Activated naive CD4-positive, alpha-beta T cell treated with anti-CD3 and anti-CD28 coated beads, Interleukin-2, amount 50 U/mL, for 16 hours (primary cell): ENCODE results near the gene TMEM25.
A peak's percentile ranks its signal among the peaks of the same experiment; 100 is the strongest.
"Not testable (repeated sequence)": the region's sequence is repeated elsewhere in the genome, so short reads cannot be mapped to it uniquely, and the experiment has no call there.

Source experiments
- DNase-seq: peaks from one replicate; pipeline ENCODE4 v3.0.0-alpha.2; 2020

TMEM25 gene

GRCh38 chr11:118530683-118531596 lies at the start of gene TMEM25:
Gene TMEM25 (plus strand): TSS chr11:118531192. CDS start chr11:118531802, 610 bp downstream.
- DNase-seq, result peak; percentile 86

DNA sequence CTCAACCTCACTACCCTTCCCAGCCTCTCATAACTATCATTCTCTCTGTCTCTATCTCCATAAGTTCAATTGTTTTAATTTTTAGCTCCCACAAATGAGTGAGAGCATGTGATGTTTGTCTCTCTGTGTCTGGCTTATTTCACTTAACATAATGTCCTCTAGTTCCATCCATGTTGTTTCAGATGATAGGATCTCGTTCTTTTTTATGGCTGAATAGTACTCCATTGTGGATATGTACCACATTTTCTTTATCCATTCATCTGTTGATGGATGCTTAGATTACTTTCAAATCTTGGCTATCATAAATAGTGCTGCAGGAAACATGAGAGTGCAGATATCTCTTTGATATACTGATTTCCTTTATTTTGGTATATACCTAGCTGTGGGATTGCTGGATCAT lies 49.8 kb upstream of the TMEM25 start:
- not testable (repeated sequence) for DNase-seq

GRCh38 chr11:118484405-118484804 lies 46.6 kb upstream of the TMEM25 start:
- no peak for DNase-seq

DNA sequence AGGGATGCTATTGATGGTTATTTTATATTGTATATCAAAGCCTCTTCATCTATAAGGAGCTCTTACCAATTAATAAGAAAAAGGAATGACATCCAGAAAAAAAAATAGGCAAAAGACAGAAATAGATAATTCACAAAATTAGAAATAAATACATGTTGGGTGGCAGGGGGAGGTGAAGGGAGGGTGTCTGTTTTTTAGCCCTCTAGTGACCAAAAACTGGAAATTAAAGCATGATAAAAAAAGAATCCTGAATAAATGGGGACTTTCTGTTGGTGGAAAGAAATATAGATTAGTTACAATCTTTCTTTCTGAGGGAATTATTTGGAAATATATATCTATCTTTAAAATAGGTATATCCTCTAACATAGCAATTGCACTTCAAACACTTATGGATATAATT lies 45.7 kb upstream of the TMEM25 start:
- DNase-seq, result no peak

DNA sequence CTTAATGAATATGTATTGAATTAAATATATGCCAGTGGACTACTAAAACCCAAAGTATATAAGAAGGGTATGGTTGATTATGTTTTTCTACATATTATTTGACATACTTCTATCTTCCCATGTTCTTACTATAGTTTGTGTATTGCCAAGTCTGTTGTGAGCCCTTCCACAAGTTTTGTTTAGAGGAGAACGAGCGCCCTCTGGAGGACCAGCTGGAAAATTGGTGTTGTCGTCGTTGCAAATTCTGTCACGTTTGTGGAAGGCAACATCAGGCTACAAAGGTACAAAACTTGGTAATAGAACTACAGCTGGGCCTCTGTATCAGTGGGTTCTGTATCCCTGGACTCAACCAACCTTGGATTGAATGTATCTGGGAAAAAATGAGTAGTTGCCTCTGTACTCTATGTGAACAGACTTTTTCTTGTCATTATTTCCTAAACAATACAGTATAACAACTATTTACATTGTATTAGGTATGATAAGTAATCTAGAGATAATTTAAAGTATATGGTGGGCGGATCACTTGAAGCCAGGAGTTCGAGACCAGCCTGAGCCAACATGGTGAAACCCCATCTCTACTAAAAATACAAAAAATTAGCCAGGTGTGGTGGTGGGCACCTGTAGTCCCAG lies 42.4 kb upstream of the TMEM25 start:
- peak; percentile 78 for DNase-seq

- no peak for DNase-seq
Measured at GRCh38 chr11:118491041-118491440, 40.0 kb upstream of the TMEM25 start.

DNA sequence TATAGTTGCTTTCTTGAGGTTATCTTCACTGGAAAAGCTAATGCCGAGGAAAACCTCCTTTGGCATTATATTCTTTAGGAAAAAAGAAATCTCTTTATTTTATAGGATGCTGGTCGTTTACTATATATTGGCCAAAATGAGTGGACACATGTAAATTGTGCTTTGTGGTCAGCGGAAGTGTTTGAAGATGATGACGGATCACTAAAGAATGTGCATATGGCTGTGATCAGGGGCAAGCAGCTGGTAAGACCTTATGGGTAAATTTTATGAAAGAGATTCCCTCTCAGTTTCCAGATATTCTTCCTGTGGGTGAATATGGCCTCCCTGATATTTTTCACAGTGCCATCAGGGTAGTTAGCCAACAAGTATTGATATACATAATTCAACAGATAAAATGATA lies 33.2 kb upstream of the TMEM25 start:
- no peak for DNase-seq

GRCh38 chr11:118503216-118503615 lies 27.8 kb upstream of the TMEM25 start:
- no peak for DNase-seq

DNA sequence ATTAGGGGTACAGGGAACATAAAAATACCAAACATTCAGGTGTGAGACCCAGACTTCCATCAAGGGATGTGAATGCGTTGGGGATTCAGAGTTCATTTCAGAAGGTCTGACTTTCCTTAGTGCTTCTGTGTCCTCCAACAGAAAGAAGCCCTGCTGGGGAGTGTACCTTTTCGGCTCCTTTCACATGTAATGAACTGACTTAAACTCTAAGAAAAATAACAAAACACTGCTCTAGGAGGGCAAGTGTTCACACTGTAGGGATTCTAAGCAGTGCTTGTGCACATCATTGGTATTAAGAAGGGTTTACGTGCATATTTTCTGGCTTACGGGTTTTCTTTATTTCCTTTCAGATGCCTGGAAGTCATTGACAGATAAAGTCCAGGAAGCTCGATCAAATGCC lies 19.4 kb upstream of the TMEM25 start:
- DNase-seq, result no peak

GRCh38 chr11:118514103-118514502 lies 16.9 kb upstream of the TMEM25 start:
- no peak for DNase-seq

GRCh38 chr11:118519549-118519948 lies 11.4 kb upstream of the TMEM25 start:
- no peak for DNase-seq

GRCh38 chr11:118521892-118522311 lies 9.1 kb upstream of the TMEM25 start:
- no peak for DNase-seq

GRCh38 chr11:118522571-118523072 lies 8.4 kb upstream of the TMEM25 start:
- DNase-seq, result no peak

- no peak for DNase-seq
Measured at GRCh38 chr11:118524356-118524755, 6.6 kb upstream of the TMEM25 start.

GRCh38 chr11:118524757-118525470 lies 6.1 kb upstream of the TMEM25 start:
- DNase-seq, result no peak

- no peak for DNase-seq
Measured at GRCh38 chr11:118526688-118527087, 4.3 kb upstream of the TMEM25 start.

GRCh38 chr11:118527109-118527508 lies 3.9 kb upstream of the TMEM25 start, which contains the start of gene TTC36:
Gene TTC36 (plus strand): TSS chr11:118527474. CDS start chr11:118527495, 21 bp downstream.
- DNase-seq, result no peak

DNA sequence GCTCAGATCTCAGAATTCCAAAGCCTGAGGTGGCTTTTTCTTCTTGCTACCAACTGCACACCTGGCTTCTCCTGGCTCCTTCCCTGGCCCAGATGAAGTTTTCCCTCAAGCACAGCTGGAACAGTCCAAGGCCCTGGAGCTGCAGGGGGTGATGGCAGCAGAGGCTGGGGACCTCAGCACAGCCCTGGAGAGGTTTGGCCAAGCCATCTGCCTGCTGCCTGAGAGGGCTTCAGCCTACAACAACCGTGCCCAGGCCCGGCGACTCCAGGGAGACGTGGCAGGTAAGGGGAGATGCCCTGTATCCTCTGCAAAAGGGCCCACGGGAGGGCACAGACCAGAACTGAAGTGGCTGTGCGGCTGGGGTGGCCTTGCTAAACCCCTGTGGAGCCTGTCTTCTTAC lies 2.5 kb upstream of the TMEM25 start:
- no peak for DNase-seq

- no peak for DNase-seq
Measured at GRCh38 chr11:118529584-118530175, 1.3 kb upstream of the TMEM25 start.

DNA sequence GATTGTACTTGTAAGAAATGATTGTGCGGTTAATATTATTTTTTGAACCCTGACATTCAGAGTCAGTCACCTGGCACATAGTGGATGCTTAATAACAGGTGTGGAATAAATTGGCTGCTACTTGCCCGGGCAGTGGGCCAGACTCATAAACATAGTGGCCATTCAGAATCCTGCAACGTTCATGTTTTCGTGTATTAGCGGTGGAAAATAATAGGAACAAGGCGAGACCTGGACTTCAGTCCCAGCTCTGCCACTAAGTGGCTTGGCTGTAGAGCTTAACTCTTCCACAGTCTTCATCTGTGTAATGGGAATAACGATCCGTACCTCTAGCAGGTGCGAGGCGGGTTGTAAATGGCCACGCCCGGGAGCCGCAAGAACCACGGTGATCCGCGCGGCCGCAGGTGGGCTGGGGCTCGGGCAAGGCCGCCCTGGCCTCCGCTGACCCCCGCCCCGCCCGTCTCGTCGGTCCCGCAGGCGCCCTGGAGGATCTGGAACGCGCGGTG lies 761 bp upstream of the TMEM25 start:
- DNase-seq, result no peak

- no peak for DNase-seq
Measured at GRCh38 chr11:118531597-118532084, 649 bp downstream of the TMEM25 start.

- no peak for DNase-seq
Measured at GRCh38 chr11:118532091-118532490, 1.1 kb downstream of the TMEM25 start.
